Measurements from ENCODE around the gene TRAF3. TPM values are rescaled to one million over a fixed set of nuclear protein-coding genes. Genes with fewer than 3 reads are reported as not detected.

The TRAF3 gene
- total RNA-seq, 2 experiments from 2014 or later = 39.1 to 40.2 TPM

DNA sequence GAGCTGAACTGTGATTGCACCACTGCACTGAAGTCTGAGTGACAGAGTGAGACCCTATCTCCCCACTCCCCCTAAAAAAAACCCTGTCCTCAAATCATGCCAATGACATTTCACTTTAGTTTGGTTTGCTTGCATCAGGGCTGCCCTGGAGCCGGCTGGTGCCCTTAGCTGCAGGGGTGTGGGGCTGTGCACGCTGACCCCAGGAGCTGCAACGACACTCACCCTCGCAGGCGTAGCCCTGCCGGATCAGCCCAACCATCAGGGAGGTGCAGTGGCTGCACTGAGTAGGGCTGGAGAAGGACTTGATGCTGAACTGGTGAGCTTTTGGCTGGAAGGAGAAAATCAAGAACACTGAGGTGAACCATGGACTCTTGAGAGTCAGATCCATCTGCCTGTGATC lies 175.0 kb downstream of the TRAF3 start:
- ChIA-PET CTCF (no interaction called here), POLR2A (no interaction called here)
- Mint-ChIP-seq H3K36me3 (ENCODE audit: low read depth) (no peaks in the 10 kb centered on the region), H3K27ac (no peak overlapping the region), H3K9me3 (no peaks in the 10 kb centered on the region), H3K27me3 (no peaks in the 10 kb centered on the region), H3K4me3 (no peak overlapping the region), H3K4me1 (ENCODE audit: low read depth) (peaks cover 11% of the 10 kb centered on the region)
- intact Hi-C loops (cut with micrococcal nuclease) = no loop called here
- TF ChIP-seq, protein P1, sequence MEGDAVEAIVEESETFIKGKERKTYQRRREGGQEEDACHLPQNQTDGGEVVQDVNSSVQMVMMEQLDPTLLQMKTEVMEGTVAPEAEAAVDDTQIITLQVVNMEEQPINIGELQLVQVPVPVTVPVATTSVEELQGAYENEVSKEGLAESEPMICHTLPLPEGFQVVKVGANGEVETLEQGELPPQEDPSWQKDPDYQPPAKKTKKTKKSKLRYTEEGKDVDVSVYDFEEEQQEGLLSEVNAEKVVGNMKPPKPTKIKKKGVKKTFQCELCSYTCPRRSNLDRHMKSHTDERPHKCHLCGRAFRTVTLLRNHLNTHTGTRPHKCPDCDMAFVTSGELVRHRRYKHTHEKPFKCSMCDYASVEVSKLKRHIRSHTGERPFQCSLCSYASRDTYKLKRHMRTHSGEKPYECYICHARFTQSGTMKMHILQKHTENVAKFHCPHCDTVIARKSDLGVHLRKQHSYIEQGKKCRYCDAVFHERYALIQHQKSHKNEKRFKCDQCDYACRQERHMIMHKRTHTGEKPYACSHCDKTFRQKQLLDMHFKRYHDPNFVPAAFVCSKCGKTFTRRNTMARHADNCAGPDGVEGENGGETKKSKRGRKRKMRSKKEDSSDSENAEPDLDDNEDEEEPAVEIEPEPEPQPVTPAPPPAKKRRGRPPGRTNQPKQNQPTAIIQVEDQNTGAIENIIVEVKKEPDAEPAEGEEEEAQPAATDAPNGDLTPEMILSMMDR (IDR thresholded peaks at IDR 0.05) = no peak
- DNase-seq (no peak), ATAC-seq (no peak)

DNA sequence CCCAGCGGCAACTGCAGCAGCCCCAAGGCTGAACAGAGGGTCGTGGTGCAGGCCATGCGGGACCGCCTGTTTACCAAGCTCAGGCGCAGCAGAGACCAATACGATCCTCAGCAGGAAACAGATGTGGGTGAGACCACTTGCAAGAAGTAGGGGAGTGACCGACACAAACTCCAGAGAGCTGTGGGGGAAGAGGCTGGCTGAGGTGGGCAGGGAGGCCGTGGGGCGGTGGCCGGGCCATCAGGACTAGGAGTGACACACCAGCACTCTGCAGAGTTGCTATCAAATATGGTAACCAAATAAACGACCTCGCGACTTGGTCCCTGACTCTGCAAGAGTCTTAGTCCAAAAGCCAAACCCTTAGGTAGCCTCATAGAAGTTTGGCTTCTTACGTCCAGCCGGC lies 175.9 kb downstream of the TRAF3 start:
- intact Hi-C loops (cut with micrococcal nuclease) = no loop called here
- Mint-ChIP-seq H3K9me3 (no peaks in the 10 kb centered on the region), H3K4me3 (no peak overlapping the region), H3K27ac (no peak overlapping the region), H3K4me1 (ENCODE audit: low read depth) (peaks cover 10% of the 10 kb centered on the region), H3K36me3 (ENCODE audit: low read depth) (no peaks in the 10 kb centered on the region), H3K27me3 (no peaks in the 10 kb centered on the region)
- no peak for DNase-seq
- ATAC-seq = no peak
- CTCF ChIA-PET = interaction anchor here (1.7 kb wide), 1 partner anchor 152 kb away, joined by 3 read pairs; no protein-coding TSS in a partner anchor
- POLR2A ChIA-PET = no interaction called here
- TF ChIP-seq, protein P1 (IDR thresholded peaks at IDR 0.05) = no peak

DNA sequence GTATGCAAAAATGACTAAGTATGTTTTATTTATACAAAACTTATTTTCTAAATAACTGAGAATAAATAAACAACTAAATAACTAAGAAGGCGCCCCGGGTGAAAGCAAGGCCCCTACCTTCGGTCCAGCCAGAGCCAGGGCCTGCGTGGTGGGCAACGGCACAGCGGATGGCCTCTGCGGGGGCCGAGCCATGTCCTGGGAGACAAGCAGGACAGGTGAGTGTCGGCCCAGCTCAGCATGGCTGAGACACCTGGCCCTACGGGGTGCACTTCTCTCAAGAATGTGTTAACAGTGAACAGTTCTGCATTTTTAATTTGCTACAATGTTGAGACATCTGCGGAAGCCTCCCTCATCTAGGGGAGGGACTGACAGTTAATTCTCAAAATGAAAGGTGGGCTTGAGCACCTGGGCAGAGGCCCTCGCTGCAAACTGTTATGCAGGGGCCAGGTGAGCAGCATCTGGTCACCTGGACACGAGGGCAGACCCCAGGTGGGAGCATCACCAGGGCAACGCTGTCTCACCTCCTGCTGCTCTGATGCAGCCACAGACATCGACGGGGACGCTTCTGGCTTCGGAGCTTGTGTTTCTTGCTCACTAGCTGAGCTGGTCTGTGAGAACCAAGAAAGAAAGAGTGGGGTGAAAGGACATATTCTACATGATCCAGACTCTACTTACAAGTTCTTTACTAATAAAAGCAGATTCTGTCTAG lies 177.0 kb downstream of the TRAF3 start:
- no peak overlapping the region for H3K4me3 Mint-ChIP-seq
- ChIA-PET CTCF (interaction anchor here (1.7 kb wide), 1 partner anchor 151 kb away, joined by 3 read pairs; no protein-coding TSS in a partner anchor), POLR2A (no interaction called here)
- H3K4me1 Mint-ChIP-seq (ENCODE audit: low read depth) = peaks cover 4% of the 10 kb centered on the region
- no peaks in the 10 kb centered on the region for H3K9me3 Mint-ChIP-seq
- intact Hi-C loops (cut with micrococcal nuclease) = no loop called here
- H3K27me3 Mint-ChIP-seq = no peaks in the 10 kb centered on the region
- DNase-seq (no peak), ATAC-seq (no peak)
- H3K36me3 Mint-ChIP-seq (ENCODE audit: low read depth) = no peaks in the 10 kb centered on the region
- TF ChIP-seq, protein P1 (IDR thresholded peaks at IDR 0.05) = no peak
- no peak overlapping the region for H3K27ac Mint-ChIP-seq

DNA sequence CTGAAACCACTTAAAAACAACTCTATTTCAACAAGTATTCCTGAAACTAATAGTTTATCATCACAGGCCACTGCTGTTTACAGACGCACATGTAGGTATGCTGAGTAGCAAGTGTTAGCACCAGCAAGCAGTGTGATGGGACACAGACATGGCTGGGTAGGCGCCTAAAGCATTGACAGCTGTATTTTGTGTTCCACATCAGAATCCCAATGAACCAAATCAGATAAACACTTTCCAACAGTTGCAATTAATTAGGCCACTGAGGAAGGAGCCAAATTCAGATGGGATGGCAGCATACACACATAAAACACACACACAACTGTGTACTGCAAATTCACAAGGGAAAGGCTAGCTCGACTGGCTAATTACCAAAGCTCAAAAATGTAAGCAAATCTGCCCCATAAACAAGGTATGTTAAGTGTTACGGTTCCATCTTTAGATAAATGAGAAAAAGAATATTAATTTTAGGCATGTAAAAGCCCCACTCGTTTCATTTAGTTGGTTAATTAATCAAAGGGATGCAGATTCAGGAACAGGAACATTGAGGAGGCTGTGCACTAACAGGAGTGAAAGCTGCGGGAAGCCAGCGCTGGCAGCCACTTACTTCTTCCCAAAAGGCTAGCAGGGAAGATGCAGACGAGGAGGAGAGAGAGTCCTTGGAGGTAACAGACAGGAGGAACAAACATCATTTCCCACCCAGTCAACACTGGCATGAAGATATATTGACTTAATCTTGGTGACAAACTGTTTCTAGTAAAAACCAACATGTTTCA lies 178.6 kb downstream of the TRAF3 start:
- no peaks in the 10 kb centered on the region for H3K4me1 Mint-ChIP-seq (ENCODE audit: low read depth)
- DNase-seq (no peak), ATAC-seq (no peak)
- no peaks in the 10 kb centered on the region for H3K27me3 Mint-ChIP-seq
- POLR2A ChIA-PET = no interaction called here
- CTCF ChIA-PET = no interaction called here
- no peaks in the 10 kb centered on the region for H3K36me3 Mint-ChIP-seq (ENCODE audit: low read depth)
- H3K9me3 Mint-ChIP-seq = no peaks in the 10 kb centered on the region
- no peak overlapping the region for H3K4me3 Mint-ChIP-seq
- TF ChIP-seq, protein P1 (IDR thresholded peaks at IDR 0.05) = no peak
- H3K27ac Mint-ChIP-seq = no peak overlapping the region
- intact Hi-C loops (cut with micrococcal nuclease) = no loop called here

DNA sequence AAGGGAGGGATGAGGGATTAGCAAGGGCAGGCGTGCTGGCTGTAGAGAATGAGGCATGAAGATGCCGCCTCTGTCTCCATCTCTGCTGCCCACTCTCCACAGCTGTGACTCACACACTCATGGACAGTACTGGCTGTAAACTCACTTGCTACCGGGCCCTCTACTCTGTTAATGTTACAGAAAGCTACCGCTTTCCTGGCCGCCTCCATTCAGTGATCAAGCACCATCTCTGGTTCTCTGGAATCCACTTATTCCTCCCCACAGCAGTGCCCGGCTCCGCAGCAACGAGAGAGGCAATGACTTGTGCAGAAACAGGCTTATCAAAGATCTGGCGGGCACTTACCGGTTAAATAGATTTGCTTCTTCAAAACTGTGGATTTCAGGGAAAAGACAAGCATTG lies 180.0 kb downstream of the TRAF3 start:
- no peak for ATAC-seq
- H3K4me1 Mint-ChIP-seq (ENCODE audit: low read depth) = no peaks in the 10 kb centered on the region
- CTCF ChIA-PET = no interaction called here

More for the DNA sequence above, 180.0 kb downstream of the TRAF3 start:
- Mint-ChIP-seq H3K27ac (no peak overlapping the region), H3K36me3 (ENCODE audit: low read depth) (no peaks in the 10 kb centered on the region), H3K27me3 (no peaks in the 10 kb centered on the region), H3K4me3 (no peak overlapping the region), H3K9me3 (no peaks in the 10 kb centered on the region)
- intact Hi-C loops (cut with micrococcal nuclease) = no loop called here
- POLR2A ChIA-PET = no interaction called here
- DNase-seq = no peak
- TF ChIP-seq, protein P1 (IDR thresholded peaks at IDR 0.05) = no peak
